ENCODE measurements around the gene EIF4E3. TPM values are rescaled to one million over a fixed set of nuclear protein-coding genes. Genes with fewer than 3 reads are reported as not detected.

Gene EIF4E3
- total and polyA plus RNA-seq, 2 donors (not counting 1 experiment from before 2014, with no cell fraction given), result 1.8 to 12.8 TPM

DNA sequence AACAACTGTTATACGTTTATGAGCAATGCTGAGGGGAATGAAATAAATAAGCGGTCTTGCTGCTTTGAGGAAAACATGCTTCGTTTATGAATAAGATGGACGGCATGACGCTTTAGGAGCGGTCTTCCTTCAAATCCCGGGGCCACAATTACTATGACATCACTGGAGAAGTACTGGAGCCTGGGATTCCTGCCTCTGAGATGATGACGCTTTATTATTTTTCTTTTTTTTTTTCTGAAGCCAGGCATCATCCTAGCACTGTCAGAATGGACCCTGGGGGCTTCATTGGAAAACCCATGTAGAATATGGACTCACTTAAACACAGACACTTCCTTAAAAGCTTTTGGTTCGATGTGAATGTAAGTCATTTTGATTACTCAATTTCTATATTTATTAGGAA, 89.2 kb downstream of the EIF4E3 start:
- Histone ChIP-seq H3K4me1 (ENCODE audit: control insufficient read depth, extremely low read depth, insufficient read depth, low read length) (no peaks in the 10 kb centered on the region), H3K9me3 (ENCODE audit: control insufficient read depth, insufficient read depth, low read depth, low read length) (no peaks in the 10 kb centered on the region), H3K4me2 (ENCODE audit: extremely low read depth, insufficient read depth, low read length) (no peak overlapping the region), H4K20me1 (ENCODE audit: control insufficient read depth, extremely low read depth, insufficient read depth, low read length) (no peaks in the 10 kb centered on the region), H3K79me2 (ENCODE audit: control insufficient read depth, insufficient read depth, low read length) (no peaks in the 10 kb centered on the region), H2AFZ (ENCODE audit: low read length) (no peak overlapping the region), H3K27me3 (ENCODE audit: control insufficient read depth, insufficient read depth, low read length) (peaks cover 3% of the 10 kb centered on the region), H3K27ac (ENCODE audit: insufficient read depth, low read length) (no peak overlapping the region), H3K9ac (ENCODE audit: insufficient read depth, low read length) (no peak overlapping the region), H3K36me3 (ENCODE audit: control insufficient read depth, insufficient read depth, low read length) (no peaks in the 10 kb centered on the region), H3K4me3 (replicated peaks in 1 of 4; ENCODE audit: control extremely low read depth in 1 of 4, insufficient read depth in 1 of 4, low read depth in 3 of 4, low read length in 4 of 4) (no peak overlapping the region)
- no peak for DNase-seq (ENCODE audit: low read depth in 2 of 2)
- no peak for TF ChIP-seq EZH2 (IDR thresholded peaks at IDR 0.05; ENCODE audit: low read length, missing control alignments)
- TF ChIP-seq, protein P1, sequence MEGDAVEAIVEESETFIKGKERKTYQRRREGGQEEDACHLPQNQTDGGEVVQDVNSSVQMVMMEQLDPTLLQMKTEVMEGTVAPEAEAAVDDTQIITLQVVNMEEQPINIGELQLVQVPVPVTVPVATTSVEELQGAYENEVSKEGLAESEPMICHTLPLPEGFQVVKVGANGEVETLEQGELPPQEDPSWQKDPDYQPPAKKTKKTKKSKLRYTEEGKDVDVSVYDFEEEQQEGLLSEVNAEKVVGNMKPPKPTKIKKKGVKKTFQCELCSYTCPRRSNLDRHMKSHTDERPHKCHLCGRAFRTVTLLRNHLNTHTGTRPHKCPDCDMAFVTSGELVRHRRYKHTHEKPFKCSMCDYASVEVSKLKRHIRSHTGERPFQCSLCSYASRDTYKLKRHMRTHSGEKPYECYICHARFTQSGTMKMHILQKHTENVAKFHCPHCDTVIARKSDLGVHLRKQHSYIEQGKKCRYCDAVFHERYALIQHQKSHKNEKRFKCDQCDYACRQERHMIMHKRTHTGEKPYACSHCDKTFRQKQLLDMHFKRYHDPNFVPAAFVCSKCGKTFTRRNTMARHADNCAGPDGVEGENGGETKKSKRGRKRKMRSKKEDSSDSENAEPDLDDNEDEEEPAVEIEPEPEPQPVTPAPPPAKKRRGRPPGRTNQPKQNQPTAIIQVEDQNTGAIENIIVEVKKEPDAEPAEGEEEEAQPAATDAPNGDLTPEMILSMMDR (conservative IDR thresholded peaks at IDR 0.05 in 1 of 2, IDR thresholded peaks at IDR 0.05 in 1 of 2; ENCODE audit: low read depth in 1 of 2, low read length in 2 of 2), result no peak

DNA sequence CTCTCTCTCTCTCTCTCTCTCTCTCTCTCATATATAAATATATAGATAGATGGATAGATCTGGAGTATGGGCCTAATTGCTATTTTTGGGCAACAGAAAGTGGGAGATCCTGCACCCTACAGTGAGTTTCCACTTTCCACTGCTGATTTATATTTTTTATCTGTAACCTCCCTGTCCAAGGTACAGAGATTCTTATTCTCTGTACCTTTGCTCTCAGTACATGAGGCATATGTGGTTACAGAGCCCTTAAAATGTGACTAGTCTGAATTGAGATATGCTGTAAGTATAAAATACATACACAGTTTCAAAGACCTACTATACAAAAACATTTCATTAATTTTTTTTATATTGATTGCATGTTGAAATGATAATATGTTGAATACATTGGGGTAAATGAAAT, 90.5 kb downstream of the EIF4E3 start:
- no peak overlapping the region for H3K4me3 ChIP-seq (replicated peaks in 1 of 4; ENCODE audit: control extremely low read depth in 1 of 4, insufficient read depth in 1 of 4, low read depth in 3 of 4, low read length in 4 of 4)
- H3K27ac ChIP-seq (ENCODE audit: insufficient read depth, low read length), result no peak overlapping the region
- no peaks in the 10 kb centered on the region for H3K9me3 ChIP-seq (ENCODE audit: control insufficient read depth, insufficient read depth, low read depth, low read length)
- DNase-seq (ENCODE audit: low read depth in 2 of 2), result no peak
- no peak for TF ChIP-seq EZH2 (IDR thresholded peaks at IDR 0.05; ENCODE audit: low read length, missing control alignments)
- TF ChIP-seq, protein P1 (conservative IDR thresholded peaks at IDR 0.05 in 1 of 2, IDR thresholded peaks at IDR 0.05 in 1 of 2; ENCODE audit: low read depth in 1 of 2, low read length in 2 of 2), result no peak
- peaks cover 5% of the 10 kb centered on the region for H3K27me3 ChIP-seq (ENCODE audit: control insufficient read depth, insufficient read depth, low read length)
- no peaks in the 10 kb centered on the region for H3K79me2 ChIP-seq (ENCODE audit: control insufficient read depth, insufficient read depth, low read length)
- no peak overlapping the region for H3K9ac ChIP-seq (ENCODE audit: insufficient read depth, low read length)
- H3K4me1 ChIP-seq (ENCODE audit: control insufficient read depth, extremely low read depth, insufficient read depth, low read length), result no peaks in the 10 kb centered on the region
- no peaks in the 10 kb centered on the region for H4K20me1 ChIP-seq (ENCODE audit: control insufficient read depth, extremely low read depth, insufficient read depth, low read length)
- H3K4me2 ChIP-seq (ENCODE audit: extremely low read depth, insufficient read depth, low read length), result no peak overlapping the region
- H3K36me3 ChIP-seq (ENCODE audit: control insufficient read depth, insufficient read depth, low read length), result no peaks in the 10 kb centered on the region
- no peak overlapping the region for H2AFZ ChIP-seq (ENCODE audit: low read length)

DNA sequence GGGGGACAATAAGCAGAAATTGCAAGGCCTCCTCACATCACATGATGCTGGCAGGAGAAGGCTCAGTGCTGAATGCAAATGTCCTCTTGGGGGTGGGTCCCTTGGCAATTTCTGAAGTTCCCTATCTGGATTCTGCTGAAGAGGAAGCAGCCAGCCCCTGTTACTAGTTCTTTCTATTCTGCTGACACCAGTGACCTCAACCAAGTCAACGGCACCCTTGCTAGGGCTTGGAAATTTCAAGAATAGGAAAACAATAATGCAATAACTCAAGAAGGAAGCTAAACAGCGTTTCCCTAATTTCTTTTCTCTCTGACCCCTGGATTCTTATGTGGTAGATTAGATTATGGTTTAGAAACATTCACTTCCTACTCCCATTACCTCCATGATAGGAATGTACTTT, 95.5 kb downstream of the EIF4E3 start:
- Histone ChIP-seq H3K4me3 (replicated peaks in 1 of 4; ENCODE audit: control extremely low read depth in 1 of 4, insufficient read depth in 1 of 4, low read depth in 3 of 4, low read length in 4 of 4) (no peak overlapping the region), H3K9me3 (ENCODE audit: control insufficient read depth, insufficient read depth, low read depth, low read length) (no peaks in the 10 kb centered on the region), H3K4me2 (ENCODE audit: extremely low read depth, insufficient read depth, low read length) (no peak overlapping the region), H2AFZ (ENCODE audit: low read length) (no peak overlapping the region), H3K9ac (ENCODE audit: insufficient read depth, low read length) (no peak overlapping the region), H3K79me2 (ENCODE audit: control insufficient read depth, insufficient read depth, low read length) (no peaks in the 10 kb centered on the region), H3K27ac (ENCODE audit: insufficient read depth, low read length) (no peak overlapping the region), H3K4me1 (ENCODE audit: control insufficient read depth, extremely low read depth, insufficient read depth, low read length) (peaks cover 3% of the 10 kb centered on the region), H3K27me3 (ENCODE audit: control insufficient read depth, insufficient read depth, low read length) (peaks cover 5% of the 10 kb centered on the region), H3K36me3 (ENCODE audit: control insufficient read depth, insufficient read depth, low read length) (no peaks in the 10 kb centered on the region), H4K20me1 (ENCODE audit: control insufficient read depth, extremely low read depth, insufficient read depth, low read length) (no peaks in the 10 kb centered on the region)
- DNase-seq (ENCODE audit: low read depth in 2 of 2), result no peak
- TF ChIP-seq, protein P1 (conservative IDR thresholded peaks at IDR 0.05 in 1 of 2, IDR thresholded peaks at IDR 0.05 in 1 of 2; ENCODE audit: low read depth in 1 of 2, low read length in 2 of 2), result no peak
- no peak for TF ChIP-seq EZH2 (IDR thresholded peaks at IDR 0.05; ENCODE audit: low read length, missing control alignments)
